ENCODE results near the gene C2CD4B.

DNA sequence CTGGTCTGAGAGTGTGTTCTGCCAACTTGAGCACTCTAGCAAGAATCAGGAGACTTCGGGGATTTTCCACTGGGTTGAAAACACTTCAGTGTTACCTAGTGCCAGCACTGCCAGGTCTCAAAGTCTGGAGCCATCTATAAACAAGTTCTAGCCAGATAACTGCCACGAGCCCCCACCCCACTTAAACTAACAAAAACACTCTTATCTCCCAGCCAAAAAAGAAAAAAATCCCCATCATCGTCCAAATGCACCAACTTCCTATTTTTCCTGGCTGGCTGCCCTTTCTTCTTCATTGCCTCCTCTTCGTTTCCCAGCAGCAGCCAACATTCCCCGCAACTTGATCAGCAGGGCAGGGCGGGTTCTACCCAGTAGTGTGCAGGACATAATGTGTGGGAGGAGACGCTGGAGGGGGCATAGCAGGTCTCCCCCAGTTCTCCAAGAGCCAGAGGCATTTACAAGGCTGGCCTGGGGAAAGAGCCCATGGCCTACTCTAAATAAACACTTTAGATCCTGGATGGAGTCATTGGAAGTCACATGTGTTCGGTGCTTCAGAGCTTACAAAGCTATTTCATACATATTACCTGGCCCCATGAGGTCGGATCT is 29.5 kb downstream of the C2CD4B start:
- no peak for TF ChIP-seq CTCF (IDR thresholded peaks at IDR 0.05)
- TF ChIP-seq ZNF121 (CRISPR knock-in tag; IDR thresholded peaks at IDR 0.05) = no peak
- TF ChIP-seq PREB (CRISPR knock-in tag; IDR thresholded peaks at IDR 0.05; ENCODE audit: borderline replicate concordance) = no peak
- TF ChIP-seq, protein P1, sequence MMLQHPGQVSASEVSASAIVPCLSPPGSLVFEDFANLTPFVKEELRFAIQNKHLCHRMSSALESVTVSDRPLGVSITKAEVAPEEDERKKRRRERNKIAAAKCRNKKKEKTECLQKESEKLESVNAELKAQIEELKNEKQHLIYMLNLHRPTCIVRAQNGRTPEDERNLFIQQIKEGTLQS (CRISPR knock-in tag; conservative IDR thresholded peaks at IDR 0.05) = no peak
- TF ChIP-seq, protein P2, sequence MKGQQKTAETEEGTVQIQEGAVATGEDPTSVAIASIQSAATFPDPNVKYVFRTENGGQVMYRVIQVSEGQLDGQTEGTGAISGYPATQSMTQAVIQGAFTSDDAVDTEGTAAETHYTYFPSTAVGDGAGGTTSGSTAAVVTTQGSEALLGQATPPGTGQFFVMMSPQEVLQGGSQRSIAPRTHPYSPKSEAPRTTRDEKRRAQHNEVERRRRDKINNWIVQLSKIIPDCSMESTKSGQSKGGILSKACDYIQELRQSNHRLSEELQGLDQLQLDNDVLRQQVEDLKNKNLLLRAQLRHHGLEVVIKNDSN (CRISPR knock-in tag; IDR thresholded peaks at IDR 0.05) = no peak
- no peak for TF ChIP-seq CREB1 (CRISPR knock-in tag; IDR thresholded peaks at IDR 0.05)
- no peak for TF ChIP-seq USF2 (CRISPR knock-in tag; IDR thresholded peaks at IDR 0.05)
- no peak for TF ChIP-seq ZNF425 (CRISPR knock-in tag; conservative IDR thresholded peaks at IDR 0.05)
- no peak for TF ChIP-seq NR1H2 (CRISPR knock-in tag; IDR thresholded peaks at IDR 0.05)
- TF ChIP-seq RELA (CRISPR knock-in tag; IDR thresholded peaks at IDR 0.05; ENCODE audit: borderline replicate concordance) = no peak
- TF ChIP-seq ATF6 (CRISPR knock-in tag; IDR thresholded peaks at IDR 0.05) = no peak
- TF ChIP-seq ZNF232 (CRISPR knock-in tag; IDR thresholded peaks at IDR 0.05) = no peak
- TF ChIP-seq ATF2 (CRISPR knock-in tag; IDR thresholded peaks at IDR 0.05; ENCODE audit: borderline replicate concordance, low read depth) = no peak

All from WTC11 (cell line).